K562 (cell line): Measurements from ENCODE around the gene IL7R. TPM values are rescaled to one million over a fixed set of nuclear protein-coding genes. Genes with fewer than 3 reads are reported as not detected.

ENCODE experiments used
- ATAC-seq: fragments of 200-7000 bp; cut with Tn5 transposase; 3 replicates; pipeline ENCODE4 v1.9.1; 2020; ENCODE audit warnings: moderate library complexity
- BruUV-seq: library from RNA; stranded (reverse); fragments of 400-500 nt; replicated peaks from 2 replicates; lab custom pipeline; 2021; lab: Mats Ljungman, UMichigan
- CTCF ChIA-PET: fragments of 300-600 bp; formaldehyde crosslinking; extraction: SDS; loops from one replicate; lab custom pipeline; 2021; ENCODE audit warnings: low intra/inter-chr PET ratio; lab: Yijun Ruan, JAX
- POLR2A ChIA-PET: fragments of 300-600, 350-650 bp; sonication (Branson Sonifier 250); formaldehyde crosslinking; extraction: SDS; loops from one replicate; lab custom pipeline; 2021; ENCODE audit warnings: antibody characterized with exemption, inconsistent platforms; lab: Yijun Ruan, JAX
- DNase-seq, 4 experiments: peaks; one replicate each; pipeline versions ENCODE4 v3.0.0 to v3.0.0-alpha.2; 2011 to 2018; ENCODE audit warnings: low spot score in 3 of 4, mixed read lengths in 3 of 4; ENCODE audit errors: extremely low read depth in 1 of 4
- FAIRE-seq: peaks from 2 replicates; lab custom pipeline; 2011; peaks lifted over from hg19 to GRCh38; lab: Jason Lieb, UNC
- H2AFZ ChIP-seq: 2 replicates; pipeline ENCODE4 v1.6.0; 2011; ENCODE audit warnings: low read depth, low read length, control low read depth, inconsistent platforms
- H3K27ac ChIP-seq: fragments of 200-600 bp; 3 replicates; pipeline ENCODE4 v1.8.0; 2011; ENCODE audit warnings: low read depth, mild to moderate bottlenecking, control low read depth, inconsistent platforms, low read length, moderate library complexity, mixed read lengths; ENCODE audit errors: extremely low read depth
- H3K27me3 ChIP-seq, 2 experiments: fragments of 300-600 bp in 1 of 2; 2 replicates in 1 of 2; 3 replicates in 1 of 2; pipeline versions ENCODE4 v1.6.0 to v1.8.0; 2011; ENCODE audit warnings: inconsistent platforms in 2 of 2, low read length in 2 of 2, mild to moderate bottlenecking in 1 of 2, mixed read lengths in 1 of 2, moderate library complexity in 1 of 2; ENCODE audit not compliant: control insufficient read depth in 2 of 2, insufficient read depth in 2 of 2
- H3K36me3 ChIP-seq: fragments of 300-600 bp; 3 replicates; pipeline ENCODE4 v1.8.0; 2011; ENCODE audit warnings: mild to moderate bottlenecking, low read length, inconsistent platforms; ENCODE audit not compliant: control insufficient read depth, insufficient read depth
- H3K4me1 ChIP-seq, 2 experiments: fragments of 200-600 bp in 1 of 2; replicated peaks in 1 of 2; 2 replicates in 1 of 2; 3 replicates in 1 of 2; pipeline versions ENCODE4 v1.5.1 to v1.8.0; 2011; ENCODE audit warnings: inconsistent platforms in 2 of 2, low read length in 2 of 2, mild to moderate bottlenecking in 1 of 2, mixed read lengths in 1 of 2, moderate library complexity in 1 of 2; ENCODE audit not compliant: control insufficient read depth in 2 of 2, insufficient read depth in 2 of 2
- H3K4me2 ChIP-seq: 2 replicates; pipeline ENCODE4 v1.6.1; 2011; ENCODE audit warnings: low read length, control low read depth, inconsistent platforms, mixed read lengths; ENCODE audit not compliant: insufficient read depth
- H3K4me3 ChIP-seq: fragments of 200-600 bp; sonication (generic), shearing (Covaris generic); 2 replicates; pipeline ENCODE4 v1.5.1; 2016; ENCODE audit warnings: control low read depth, inconsistent platforms
- H3K79me2 ChIP-seq: fragments of 200-600 bp; 3 replicates; pipeline ENCODE4 v1.8.0; 2011; ENCODE audit warnings: low read length, inconsistent platforms; ENCODE audit not compliant: control insufficient read depth, insufficient read depth
- H3K9ac ChIP-seq, 2 experiments: 2 replicates each; pipeline versions ENCODE4 v1.6.0 to v1.6.1; 2011; ENCODE audit warnings: low read depth in 2 of 2, low read length in 2 of 2, control low read depth in 1 of 2, inconsistent platforms in 1 of 2, mild to moderate bottlenecking in 1 of 2, mixed read lengths in 1 of 2; ENCODE audit not compliant: insufficient read depth in 1 of 2
- H3K9me1 ChIP-seq: one replicate; pipeline ENCODE4 v1.6.0; 2011; ENCODE audit warnings: inconsistent platforms, mild to moderate bottlenecking, low read length, moderate library complexity; ENCODE audit not compliant: control insufficient read depth, insufficient read depth
- H3K9me3 ChIP-seq: replicated peaks from 2 replicates; pipeline ENCODE4 v1.5.1; 2011; ENCODE audit warnings: low read depth, low read length, inconsistent platforms; ENCODE audit not compliant: control insufficient read depth, insufficient read depth
- H4K20me1 ChIP-seq: replicated peaks from 2 replicates; pipeline ENCODE4 v1.6.1; 2011; ENCODE audit warnings: low read length, inconsistent platforms, mixed read lengths; ENCODE audit not compliant: control insufficient read depth, insufficient read depth
- ADNP ChIP-seq: fragments of 200-800 bp; sonication (Bioruptor generic); IDR thresholded peaks from 2 replicates; pipeline ENCODE4 v1.6.1; 2016; ENCODE audit warnings: missing genetic modification characterization, missing compliant biosample characterization
- CBFA2T3 ChIP-seq: fragments of 450-650 bp; IDR thresholded peaks from 2 replicates; pipeline ENCODE4 v1.6.1; 2017
- DACH1 ChIP-seq: fragments of 450-650 bp; IDR thresholded peaks from 2 replicates; pipeline ENCODE4 v1.6.1; 2018; ENCODE audit not compliant: partially characterized antibody
- HLTF ChIP-seq: fragments of 450-650 bp; IDR thresholded peaks from 2 replicates; pipeline ENCODE4 v1.6.1; 2016
- HNRNPLL ChIP-seq: fragments of 200-400 bp; formaldehyde crosslinking; IDR thresholded peaks from 2 replicates; pipeline ENCODE4 v1.6.1; 2017; ENCODE audit warnings: low read length, low read depth, mild to moderate bottlenecking; ENCODE audit not compliant: poor library complexity, severe bottlenecking
- HOXB6 ChIP-seq: fragments of 250-450 bp; sonication (Bioruptor Pico); IDR thresholded peaks from 2 replicates; pipeline ENCODE4 v1.5.1; 2022; ENCODE audit warnings: mild to moderate bottlenecking, borderline replicate concordance
- MAFG ChIP-seq: fragments of 450-650 bp; conservative IDR thresholded peaks from 2 replicates; pipeline ENCODE4 v1.6.1; 2016; ENCODE audit warnings: missing genetic modification characterization, missing compliant biosample characterization
- MEF2D ChIP-seq: conservative IDR thresholded peaks from 2 replicates; pipeline ENCODE4 v1.6.1; 2016; ENCODE audit warnings: low read depth, missing genetic modification characterization, missing compliant biosample characterization
- PHF21A ChIP-seq: fragments of 450-650 bp; IDR thresholded peaks from 2 replicates; pipeline ENCODE4 v1.6.1; 2017; ENCODE audit warnings: low read depth, borderline replicate concordance
- SPI1 ChIP-seq: IDR thresholded peaks from 2 replicates; pipeline ENCODE4 v1.6.1; 2011; ENCODE audit warnings: low read depth, low read length, control low read depth, borderline replicate concordance
- SRSF9 ChIP-seq: fragments of 200-400 bp; formaldehyde crosslinking; IDR thresholded peaks from 2 replicates; pipeline ENCODE4 v1.6.1; 2017; ENCODE audit warnings: low read depth, low read length, borderline replicate concordance
- ZBED1 ChIP-seq: IDR thresholded peaks from 2 replicates; pipeline ENCODE4 v1.6.1; 2014
- ZNF584 ChIP-seq: fragments of 200-800 bp; sonication (Bioruptor generic); IDR thresholded peaks from 2 replicates; pipeline ENCODE4 v1.6.1; 2016; ENCODE audit warnings: low read depth, mild to moderate bottlenecking, missing genetic modification characterization, missing compliant biosample characterization
- in situ Hi-C: fragments of 300-500 bp; cut with MboI; formaldehyde crosslinking; loops from 4 replicates; pipeline ENCODE4 v1.15.0; 2018; ENCODE audit warnings: inconsistent platforms, mixed read lengths
- intact Hi-C: fragments of 100-400 bp; cut with micrococcal nuclease; formaldehyde crosslinking; loops from 2 replicates; pipeline ENCODE4 v1.14.2; 2022
- polyA plus RNA-seq, 8 experiments: library from polyadenylated mRNA; depleted of rRNA in 4 of 8; stranded (reverse) in 5 of 8; unstranded in 3 of 8; fragments of >200 nt; fragmentation: Nextera tagmentation in 2 of 8; fragmentation: Illumina TruSeq in 1 of 8; extraction: Ambion mirVana in 2 of 8; extraction: Trizol in 1 of 8; gene quantifications; 2 replicates each; pipeline versions ENCODE4 v1.2.1 to v1.2.3, GENCODE V29; 2011 to 2014; ENCODE audit warnings: inconsistent platforms in 1 of 8, missing spikeins in 1 of 8
- total RNA-seq, 7 experiments: library from RNA; depleted of rRNA in 6 of 7; stranded (reverse); fragments of >200 nt in 6 of 7; fragmentation: Illumina TruSeq in 2 of 7; extraction: Trizol in 2 of 7; gene quantifications; 2 replicates each; pipeline versions ENCODE4 v1.2.1 to v1.2.3, GENCODE V29; 2011 to 2021; ENCODE audit warnings: low replicate concordance in 1 of 7
- TF ChIP-seq, protein P1 (sequence below): fragments of 250-450 bp; sonication (Bioruptor Pico); IDR thresholded peaks from 2 replicates; pipeline ENCODE4 v1.5.0; 2021; ENCODE audit warnings: mild to moderate bottlenecking, moderate library complexity

Gene IL7R
- total and polyA plus RNA-seq, 9 of the 15 experiments (the other 6 are each of a cell fraction or from before 2014, with no cell fraction given) = 0.04 to 0.98 (median 0.09) TPM; not detected in 3

DNA sequence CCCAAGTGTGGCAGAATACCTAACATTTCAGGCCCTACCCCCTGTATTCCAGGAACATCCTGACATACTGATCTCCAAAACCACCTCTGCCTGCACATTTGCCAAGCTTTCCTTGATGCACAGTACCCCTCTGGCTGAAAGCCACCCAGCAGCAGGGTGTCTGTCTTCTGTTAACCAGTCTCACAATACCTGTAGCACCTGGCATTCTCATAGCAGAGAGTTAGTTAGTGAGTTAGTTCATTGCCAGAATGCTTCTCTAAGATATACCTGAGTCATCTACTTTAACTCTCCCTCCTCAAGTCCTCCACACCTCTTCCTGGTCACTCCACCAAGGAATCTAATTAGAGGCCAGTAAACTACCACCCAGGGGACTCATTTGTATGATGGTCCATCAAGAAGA, 46.1 kb upstream of the IL7R start:
- H3K9me3 ChIP-seq = no peaks in the 10 kb centered on the region
- no peak overlapping the region for H3K27ac ChIP-seq
- no peaks in the 10 kb centered on the region for H3K36me3 ChIP-seq
- DNase-seq = no peak
- BruUV-seq = no TSS peak
- CTCF ChIA-PET = no interaction called here
- H3K4me1 ChIP-seq = no peaks in the 10 kb centered on the region
- ATAC-seq = no peak
- no peaks in the 10 kb centered on the region for H3K79me2 ChIP-seq
- H4K20me1 ChIP-seq = no peaks in the 10 kb centered on the region
- POLR2A ChIA-PET = no interaction called here
- H3K27me3 ChIP-seq = no peaks in the 10 kb centered on the region
- H2AFZ ChIP-seq = no peak overlapping the region
- TF ChIP-seq ZNF584 (CRISPR knock-in tag) = no peak
- no peak for TF ChIP-seq ZBED1
- TF ChIP-seq ADNP (tag) = no peak
- no peak for TF ChIP-seq PHF21A
- no peak for TF ChIP-seq CBFA2T3
- TF ChIP-seq DACH1 = no peak
- no peak for TF ChIP-seq HNRNPLL
- TF ChIP-seq HOXB6 = no peak
- TF ChIP-seq HLTF = no peak
- TF ChIP-seq MEF2D (tag) = no peak
- no peak for TF ChIP-seq MAFG (tag)
- TF ChIP-seq SPI1 = no peak
- TF ChIP-seq SRSF9 = no peak
- TF ChIP-seq, protein P1, sequence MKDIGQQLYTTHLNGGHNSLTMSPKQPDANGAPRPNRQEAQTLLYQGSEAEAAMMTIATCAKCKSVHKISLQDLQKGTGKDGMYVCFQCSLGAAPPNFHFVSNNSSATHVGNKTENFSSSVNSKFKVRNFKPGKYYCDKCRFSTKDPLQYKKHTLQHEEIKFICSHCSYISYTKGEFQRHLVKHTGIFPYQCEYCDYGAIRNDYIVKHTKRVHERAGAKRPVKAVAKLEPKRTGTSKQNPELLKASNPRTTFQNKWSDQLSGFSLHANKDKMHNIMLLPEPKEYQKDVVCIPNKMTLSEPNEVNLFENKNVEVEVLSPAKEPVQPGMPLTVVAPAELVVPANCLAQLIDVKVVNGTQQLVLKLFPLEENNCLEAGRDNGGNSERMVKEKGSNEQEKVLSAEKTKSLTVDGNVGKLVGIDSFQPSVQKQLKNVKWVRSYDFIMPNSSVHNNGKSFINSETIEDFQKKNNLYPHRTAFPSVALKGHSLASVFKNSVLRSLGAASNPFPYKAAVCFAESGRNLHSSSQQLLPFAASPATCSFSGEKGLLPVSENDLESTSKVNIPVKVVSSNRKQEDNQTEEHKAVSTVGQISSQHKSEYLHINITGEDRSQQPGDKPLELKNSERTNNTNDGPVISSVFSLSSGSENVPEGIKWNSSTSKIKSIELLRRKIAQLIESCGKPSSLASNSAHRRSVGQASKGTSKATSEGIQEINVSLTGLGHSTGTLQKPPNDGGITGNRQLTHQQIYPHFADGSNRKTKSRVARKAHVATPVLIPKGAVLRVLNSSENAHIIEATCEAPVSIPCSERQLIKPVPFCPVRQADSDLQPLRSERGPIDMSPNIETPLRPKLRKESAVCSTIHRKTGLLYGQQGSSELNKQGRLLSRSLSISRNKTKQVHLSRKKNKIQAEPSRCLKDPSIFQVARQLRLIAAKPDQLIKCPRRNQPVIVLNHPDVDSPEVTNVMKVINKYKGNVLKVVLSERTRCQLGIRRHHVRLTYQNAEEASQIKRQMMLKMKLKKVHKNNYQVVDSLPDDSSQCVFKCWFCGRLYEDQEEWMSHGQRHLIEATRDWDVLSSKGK (CRISPR knock-in tag) = no peak
- TF ChIP-seq, all 486 proteins: peak for 0
- intact Hi-C loops (no loop called here), in situ Hi-C loops (no loop called here)
- H3K9me1 ChIP-seq = no peaks in the 10 kb centered on the region
- H3K9ac ChIP-seq = no peak overlapping the region
- FAIRE-seq = no peak
- no peak overlapping the region for H3K4me2 ChIP-seq
- H3K4me3 ChIP-seq = no peak overlapping the region
